Stimulated activated CD8-positive, alpha-beta memory T cell treated with anti-CD3 and anti-CD28 coated beads, Interleukin-7, amount 100 ng/mL, for 48 hours (primary cell): Measurements from ENCODE around the gene FLNB.
"Not testable (repeated sequence)": the region's sequence is repeated elsewhere in the genome, so short reads cannot be mapped to it uniquely, and the experiment has no call there.

Experiments
- DNase-seq, 2 donors: peaks; one replicate each; pipeline ENCODE4 v3.0.0-alpha.2; 2020; ENCODE audit warnings: low read depth in 1 of 2; ENCODE audit errors: extremely low read depth in 1 of 2

FLNB gene

DNA sequence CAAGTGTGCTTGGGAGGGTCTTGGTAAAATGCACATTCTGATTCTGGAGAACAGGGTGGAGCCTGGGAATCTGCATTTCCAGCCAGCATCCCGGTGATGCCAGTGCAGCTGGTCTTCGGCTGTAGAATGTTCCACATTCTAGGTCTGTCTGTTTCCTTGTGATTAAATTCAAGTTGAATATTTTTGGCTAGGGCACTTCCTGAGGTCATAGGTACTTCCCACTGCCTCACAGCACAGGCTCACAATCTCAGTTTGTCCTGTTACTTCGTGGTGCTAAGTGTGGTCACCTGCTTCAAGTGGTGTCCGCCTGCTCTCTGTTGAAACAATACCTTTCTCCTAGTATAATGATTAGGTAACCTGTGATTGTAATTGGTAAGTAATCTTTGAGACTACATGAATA, 40.1 kb downstream of the FLNB start:
- DNase-seq = no peak

DNA sequence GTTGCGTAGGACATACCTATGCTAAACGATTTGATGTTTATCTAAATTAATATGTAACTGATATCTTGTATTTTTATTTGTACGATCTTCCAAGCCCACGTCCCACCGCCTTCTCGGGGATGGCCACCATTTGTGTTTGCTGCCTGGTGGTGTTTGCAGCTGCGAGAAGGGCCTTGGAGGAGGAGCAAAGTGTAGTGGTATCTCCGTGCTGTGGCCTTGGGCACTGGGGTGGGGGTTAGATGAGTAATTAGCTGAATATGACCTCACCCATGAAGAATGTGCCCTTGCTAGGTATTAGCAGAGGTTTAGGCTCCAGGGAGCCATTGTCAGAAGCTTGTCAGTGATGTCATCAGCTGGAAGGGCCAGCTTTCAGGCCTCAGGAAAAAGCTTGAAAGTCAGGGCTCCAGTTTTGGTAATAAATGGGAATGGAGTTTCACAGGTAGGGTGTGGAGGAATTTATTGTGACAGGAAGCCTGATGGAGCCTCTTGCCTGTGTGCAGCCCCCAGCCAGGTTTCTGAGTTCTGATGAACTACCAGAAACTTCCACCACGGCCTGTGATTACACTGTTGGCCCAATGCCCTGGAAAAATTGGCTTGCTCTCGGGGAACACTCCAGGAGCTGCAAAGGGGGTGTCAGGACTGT, 41.0 kb downstream of the FLNB start:
- no peak for DNase-seq

DNA sequence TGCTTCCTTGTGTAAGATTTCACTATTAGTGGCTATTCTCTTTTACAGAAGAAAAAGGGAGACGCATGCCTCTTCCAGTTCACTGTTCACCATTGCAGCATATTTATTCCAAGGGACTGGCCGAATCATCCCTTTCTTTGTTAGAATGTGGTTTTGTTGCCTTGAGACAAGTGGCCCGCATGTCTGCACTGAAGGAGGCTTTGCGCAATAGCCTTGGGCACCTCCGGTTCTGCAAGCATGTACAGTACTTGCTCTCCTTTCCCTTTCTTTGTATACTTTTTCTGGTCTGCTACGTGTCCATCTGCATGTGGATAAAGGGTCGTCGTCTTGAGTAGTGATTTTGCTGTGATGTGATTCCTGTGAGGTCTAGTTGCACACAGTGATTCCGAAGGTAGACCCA, 43.0 kb downstream of the FLNB start:
- no peak for DNase-seq

DNA sequence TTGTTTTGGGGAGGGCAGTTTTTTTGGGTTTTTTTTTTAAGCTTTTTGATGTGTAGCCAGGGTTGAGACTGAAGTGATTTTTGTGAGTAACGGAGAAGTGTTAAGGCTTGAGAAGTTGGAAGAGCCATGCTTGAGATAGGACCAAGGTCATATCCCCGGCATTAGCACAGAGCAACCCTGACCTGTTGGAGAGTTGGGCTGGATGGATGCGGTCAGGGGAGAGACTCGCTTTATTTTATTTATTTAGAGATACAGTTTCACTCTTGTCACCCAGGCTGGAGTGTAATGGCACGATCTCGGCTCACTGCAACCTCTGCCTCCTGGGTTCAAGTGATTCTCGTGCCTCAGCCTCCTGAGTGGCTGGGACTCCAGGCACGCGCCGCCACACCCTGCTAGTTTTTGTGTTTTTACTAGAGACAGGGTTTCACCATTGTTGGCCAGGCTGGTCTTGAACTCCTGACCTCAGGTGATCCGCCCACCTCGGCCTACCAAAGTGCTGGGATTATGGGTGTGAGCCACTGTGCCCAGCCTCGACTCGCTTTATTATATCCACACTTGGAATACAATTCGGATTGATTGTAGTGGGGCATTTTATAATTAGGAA, 43.5 kb downstream of the FLNB start:
- DNase-seq = not testable (repeated sequence)

DNA sequence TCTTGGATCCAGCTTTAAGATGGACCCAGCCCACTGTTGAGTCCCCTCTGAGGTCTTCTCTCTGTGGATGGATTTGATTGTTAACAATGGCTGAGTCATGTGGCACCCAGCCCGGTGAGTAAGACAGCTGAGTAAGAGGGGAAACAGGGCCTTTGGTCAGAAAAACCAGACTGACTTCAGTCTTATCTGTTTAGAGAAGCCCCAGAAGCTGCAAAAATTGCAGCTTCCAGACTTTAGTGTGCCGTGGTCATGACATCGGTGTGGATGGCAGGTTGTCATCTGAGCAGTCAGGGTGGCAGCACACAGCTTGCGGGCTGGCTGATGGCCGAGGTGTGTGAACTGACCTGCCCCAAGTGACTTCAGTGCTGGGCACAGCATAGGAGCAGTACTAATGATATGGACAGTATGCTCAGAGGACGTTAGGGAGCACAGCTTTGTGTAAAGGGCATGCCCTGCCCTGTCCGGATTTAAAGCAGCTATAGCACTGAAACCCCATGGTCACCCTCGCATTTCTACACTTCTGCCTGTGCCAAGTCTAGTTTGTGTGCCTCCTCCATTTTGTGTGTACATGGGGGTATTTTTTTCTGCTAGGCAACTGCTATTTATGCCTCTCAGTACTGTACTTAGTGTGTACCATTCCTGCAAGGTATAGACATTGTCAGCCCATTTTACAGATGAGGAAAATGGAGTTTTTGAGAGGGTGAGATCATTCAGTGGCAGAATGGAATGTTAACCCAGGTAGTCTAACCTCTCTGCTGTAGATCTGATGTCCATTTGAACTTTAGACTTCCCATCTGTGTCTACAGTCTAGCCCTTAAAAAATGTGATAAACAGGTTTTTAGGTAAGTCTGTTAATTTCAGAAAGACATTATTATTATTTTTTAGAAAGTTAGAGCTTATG, 44.4 kb downstream of the FLNB start:
- peak in 1 of 2 donors; percentile 56 for DNase-seq

DNA sequence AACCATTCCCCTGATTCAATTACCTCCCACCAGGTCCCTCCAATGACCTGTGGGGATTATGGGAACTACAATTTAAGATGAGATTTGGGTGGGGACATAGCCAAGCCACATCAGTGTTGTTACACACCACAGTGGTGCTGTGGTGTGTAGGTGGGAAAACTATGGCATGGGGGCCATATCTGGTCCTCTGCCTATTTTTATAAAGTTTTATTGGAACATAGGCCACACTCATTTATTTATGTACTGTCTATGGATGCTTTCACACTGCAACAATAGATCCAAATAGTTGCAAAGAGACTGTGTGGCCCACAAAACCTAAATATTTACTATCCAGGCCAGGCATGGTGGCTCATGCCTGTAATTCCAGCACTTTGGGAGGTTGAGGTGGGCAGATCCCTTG, 46.4 kb downstream of the FLNB start:
- DNase-seq = no peak

DNA sequence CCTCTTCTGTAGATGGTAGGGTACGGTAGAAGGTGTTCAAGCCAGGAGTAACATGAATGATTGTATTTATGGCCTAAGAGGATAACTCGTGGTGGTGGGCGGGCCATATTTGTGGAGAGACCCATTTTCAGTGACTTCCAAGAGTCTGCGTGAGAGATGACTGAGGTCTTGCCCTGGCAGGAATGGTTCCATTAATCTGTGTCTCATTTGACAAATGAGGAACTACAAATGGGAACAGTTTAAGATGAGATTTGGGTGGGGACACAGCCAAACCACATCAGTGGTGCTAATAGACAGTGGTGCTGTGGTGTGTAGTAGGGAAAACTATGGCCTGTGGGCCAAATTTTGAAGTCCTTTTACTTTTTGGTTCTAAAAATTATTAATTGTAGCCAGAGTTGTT, 47.1 kb downstream of the FLNB start:
- no peak for DNase-seq

DNA sequence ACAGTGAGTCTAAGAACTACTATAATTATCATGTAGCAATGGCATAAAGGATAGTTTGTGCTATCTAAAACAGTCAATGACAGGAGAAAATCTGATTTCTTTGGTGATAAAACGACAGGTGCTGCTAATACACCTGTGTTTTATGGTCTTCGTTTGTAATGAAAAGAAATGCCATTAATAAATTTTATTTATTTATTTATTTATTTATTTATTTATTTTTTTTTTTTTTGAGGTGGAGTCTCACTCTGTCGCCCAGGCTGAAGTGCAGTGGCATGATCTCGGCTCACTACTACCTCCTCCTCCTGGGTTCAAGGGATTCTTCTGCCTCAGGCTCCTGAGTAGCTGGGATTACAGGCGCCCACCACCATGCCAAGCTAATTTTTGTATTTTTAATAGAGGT, 47.7 kb downstream of the FLNB start:
- not testable (repeated sequence) for DNase-seq

DNA sequence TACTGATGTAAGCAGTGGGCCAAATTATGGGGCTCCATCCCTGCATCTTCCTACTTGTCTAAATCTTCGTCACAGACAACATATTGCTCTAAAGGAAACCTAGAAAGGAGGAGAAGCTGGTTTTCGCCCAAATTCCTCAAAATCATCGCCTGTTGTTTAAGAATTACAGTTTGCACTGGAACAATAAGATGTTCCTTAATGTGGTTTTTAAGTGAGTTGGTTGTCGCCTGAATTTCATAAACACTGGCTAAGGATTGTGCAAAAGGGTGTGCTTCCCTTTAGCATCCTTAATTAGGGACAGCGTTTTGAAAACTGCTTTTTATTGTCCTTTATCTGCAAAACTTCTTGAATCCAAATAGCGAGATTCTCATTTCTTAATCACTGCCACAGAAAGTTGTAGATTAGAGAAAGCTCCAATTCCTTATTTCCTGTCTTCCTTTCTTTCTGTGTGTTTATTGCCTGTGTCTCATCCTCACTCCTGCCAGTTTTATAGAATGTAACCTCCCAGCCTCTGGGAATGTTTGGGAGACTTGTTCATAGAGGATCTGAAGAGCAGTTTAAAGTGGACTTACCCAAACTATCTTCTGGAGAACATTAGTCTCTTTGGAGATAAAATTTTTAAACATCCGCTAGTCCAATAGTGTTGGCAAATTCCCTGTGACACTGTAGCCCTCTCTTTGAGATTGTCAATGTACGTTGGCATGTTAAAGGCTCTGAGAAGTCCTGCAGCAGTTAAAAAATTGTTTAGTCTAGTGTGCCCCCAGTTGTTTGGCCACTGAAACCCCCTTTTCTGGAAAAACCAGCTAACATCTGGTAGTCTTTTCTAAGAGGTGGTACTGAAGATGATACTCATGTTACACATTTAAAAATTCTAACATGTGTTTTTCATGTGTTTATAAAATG, 50.4 kb downstream of the FLNB start:
- DNase-seq = no peak

DNA sequence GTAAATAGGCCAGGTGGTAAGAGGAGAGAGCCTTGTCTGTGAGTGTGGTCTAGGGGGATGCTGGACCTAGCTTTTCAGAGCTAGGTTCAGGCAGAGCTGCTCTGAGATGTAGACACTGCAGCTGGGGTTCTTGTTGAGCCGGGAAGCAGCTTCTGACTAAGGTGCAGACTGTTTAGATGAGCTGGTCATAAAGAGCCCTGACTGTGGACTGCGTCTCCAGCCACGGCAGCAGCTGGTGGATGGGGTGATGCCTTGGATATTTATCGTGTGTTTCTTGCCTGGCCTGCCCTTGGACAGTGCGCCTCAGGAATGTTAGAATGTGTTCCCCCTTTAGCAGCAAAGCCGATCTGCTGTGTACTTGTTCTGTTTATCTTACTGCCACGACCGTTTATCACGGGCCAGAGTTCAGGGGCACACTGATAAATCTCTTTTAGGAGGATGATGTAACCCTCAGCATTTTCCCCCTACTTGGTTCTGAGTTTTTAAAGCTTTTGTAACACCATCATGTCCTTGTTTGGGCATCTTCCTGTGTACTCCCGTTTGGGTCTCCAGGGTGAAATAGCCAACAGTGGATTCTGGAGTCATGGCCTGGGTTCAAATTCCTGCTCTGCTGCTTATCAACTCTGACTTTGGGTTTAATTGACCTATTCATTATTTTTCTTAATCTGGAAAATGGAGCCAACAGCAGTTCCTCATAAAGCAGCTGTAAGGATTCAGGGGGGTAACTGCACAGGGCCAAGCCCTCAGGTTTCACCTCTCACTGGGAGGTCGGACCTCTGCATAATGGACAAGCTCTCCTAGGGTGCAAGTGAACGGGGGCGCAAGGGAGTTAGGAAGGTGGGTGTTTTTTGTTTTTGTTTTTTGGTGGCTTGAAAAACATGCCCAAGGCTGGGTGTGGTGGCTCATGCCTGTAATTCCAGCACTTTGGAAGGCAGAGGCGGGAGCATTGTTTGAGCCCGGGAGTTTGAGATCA, 51.4 kb downstream of the FLNB start:
- DNase-seq = no peak

DNA sequence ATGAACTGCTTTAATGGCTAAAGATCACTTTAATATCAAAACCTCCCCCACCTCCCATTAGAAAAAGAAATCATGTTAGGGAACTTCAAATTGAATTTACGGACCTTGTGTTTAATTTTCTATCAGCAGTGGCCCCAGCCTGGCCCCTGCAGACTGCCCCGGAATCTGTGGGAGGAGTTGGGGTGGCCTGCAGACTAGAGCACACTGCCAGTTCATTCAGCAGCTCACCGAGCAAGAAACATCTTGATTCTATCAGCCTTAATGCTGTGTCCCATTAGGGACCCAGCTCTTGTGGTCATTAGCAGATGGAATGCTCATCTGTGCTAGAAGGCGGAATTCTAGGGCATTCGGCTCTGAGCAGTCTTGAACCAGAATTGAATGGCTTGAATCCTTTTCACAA, 54.2 kb downstream of the FLNB start:
- no peak for DNase-seq

DNA sequence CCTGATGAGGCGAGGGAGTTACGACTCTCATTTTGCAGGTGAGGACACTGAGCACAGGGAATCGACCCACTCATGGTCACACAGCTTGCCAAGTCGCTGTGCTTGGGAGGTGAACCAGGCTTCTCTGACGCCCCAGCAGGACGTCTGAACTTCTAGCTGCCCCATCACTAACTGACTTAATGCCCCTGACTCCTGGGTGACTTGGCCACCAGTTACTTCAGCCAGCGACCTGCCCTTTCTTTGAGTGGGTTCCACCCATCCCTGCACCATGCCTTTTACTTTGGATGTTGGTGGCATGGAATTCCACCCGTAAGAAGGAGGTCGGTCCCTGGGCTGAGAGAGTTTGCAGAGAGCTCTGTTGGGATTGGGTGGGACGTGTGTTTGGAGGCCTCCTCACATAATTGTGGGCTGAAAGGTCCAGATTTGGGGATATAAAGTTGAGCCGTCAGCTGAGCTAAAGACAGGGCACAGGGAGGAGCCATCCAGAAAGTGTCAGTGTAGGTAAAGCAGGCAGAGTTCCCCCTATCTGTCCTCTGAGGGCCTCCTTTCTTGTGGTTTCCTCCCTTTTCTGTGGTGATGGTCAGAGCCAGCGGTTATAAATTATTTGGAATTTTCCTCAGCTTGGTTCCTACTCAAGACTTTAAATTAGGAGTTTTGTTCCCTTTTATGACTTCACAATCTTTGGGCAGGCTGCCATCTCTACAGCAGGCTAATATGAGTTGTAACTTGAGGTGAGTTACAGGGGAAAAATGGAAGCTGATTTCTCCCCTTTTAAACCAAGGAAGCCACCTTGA, 55.0 kb downstream of the FLNB start:
- DNase-seq = no peak

DNA sequence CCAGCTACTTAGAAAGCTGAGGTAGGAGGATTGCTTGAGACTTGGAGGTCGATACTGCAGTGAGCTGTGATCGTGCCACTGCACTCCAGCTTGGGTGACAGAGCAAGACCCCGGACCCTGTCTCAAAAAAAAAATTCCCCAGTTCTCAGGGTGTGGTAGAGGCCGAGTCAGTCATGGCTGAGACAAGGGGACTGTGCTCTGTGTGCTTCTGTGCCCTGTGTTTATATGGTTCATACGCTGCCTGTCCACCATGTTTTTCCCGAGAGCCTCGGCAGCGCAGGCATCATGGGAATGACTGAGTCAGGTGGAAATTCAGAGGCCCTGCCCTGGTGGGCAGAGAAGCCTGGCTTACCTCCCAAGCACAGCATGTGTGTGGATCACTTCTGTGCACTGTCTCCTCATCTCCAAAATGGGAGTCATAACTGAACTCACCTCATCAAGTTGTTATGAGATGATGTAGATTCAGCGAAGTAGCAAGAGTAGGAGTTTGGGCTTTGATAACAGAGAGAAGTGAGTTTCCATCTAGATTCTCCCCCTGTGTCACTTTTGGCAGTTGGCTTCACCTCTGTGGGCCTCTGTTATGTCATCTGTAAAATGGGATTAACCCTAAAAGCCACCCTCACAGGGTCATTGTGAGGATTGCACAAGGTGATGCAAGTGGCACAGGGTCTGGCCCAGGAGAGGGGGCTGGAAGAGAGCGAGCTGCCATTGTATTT, 56.9 kb downstream of the FLNB start:
- no peak for DNase-seq

DNA sequence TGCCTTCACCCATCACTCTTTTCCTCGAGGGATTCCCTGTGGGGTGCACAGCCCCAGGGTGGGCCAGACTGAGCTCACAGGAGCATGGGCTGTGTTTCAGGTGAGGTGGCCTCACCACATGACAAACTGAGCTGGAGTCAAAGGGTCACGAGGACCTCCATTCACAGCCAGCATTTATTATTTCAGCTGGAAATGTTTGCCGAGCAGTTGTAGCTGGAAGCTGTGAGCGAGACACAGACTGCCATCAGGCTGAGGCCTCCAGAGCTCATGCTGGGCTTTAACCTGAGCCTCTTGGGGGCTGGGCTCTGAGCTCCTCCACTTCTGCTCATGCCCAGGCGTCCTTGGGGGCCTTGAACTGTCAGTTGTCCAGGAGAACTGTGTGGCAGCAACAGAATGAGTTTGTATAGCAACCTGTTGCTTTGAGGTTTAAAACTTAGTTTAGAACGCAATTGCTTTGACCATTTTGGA, 57.5 kb downstream of the FLNB start:
- DNase-seq = no peak

DNA sequence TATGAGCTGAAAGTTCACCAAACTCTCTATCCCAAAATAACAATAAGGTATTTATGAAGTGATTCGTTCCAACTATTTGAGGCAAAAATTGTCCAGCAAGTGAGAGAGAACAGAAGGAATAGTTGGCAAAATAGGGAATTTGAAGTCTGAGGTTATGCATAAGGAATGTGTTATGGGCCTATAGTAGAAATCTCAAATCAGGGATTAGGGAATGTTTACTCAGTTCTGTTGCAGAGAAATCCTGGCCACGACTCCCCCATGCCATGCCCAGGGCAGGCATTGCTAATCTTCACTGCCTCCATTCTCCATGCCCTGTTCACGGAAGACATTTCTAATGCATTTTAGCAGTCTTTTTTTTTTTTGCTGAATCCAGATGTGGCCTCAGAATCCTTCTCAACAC, 58.6 kb downstream of the FLNB start:
- DNase-seq = no peak

DNA sequence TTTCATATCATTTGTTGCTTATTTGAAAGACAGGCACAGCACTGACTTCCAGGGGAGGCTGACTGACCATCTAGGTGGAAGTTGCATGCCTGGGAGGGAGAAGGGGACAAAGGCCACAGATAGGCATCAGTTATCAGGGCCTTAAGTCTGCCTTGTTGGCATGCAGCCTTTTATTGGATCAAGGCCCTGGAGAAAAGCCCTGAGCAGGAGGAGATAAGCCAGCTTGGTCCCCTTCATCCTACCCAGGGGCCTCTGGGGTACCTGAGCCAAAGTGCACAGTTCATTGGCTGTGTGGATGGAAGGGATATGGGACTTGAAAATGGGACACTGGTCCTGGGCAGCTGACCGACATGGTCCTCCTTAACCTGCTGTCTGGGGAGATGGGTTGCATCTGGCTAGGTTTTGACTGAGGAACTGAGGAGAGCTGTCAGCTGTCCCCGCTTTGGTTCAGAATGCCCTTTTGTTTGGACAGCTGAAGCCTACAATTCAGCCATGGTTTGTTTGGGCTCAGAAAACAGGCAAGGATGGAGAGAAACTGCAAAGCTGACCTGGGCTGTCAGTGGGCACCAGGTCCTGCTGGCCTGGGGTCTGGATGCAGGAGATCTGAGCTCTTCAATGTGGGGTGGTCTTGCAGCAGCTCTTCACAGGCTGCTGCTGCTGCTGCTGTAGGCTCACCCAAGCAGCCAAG, 60.0 kb downstream of the FLNB start:
- no peak for DNase-seq

DNA sequence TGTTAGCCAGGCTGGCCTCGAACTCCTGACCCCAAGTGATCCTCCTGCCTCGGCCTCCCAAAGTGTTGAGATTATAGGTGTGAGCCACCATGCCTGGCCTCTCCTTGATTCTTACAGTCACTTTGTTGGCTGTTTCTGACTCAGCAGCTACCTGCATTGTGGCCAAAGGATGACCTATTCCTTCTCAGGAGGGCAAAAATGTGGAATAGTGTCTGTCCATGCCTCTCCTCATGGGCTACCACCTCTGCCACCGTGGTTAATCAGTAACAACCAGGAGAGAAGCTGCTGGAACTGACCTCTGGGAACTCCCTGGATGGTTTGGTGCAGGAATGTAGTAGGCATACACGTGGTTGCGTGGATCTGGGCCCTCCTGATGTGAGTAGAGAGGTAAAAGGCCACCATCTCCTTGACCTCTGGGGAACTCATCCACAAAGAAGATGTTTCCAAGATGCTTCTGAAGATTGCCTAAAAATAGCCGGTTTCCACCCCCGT, 63.3 kb downstream of the FLNB start:
- no peak for DNase-seq
